B cell (primary cell): Measurements from ENCODE around the gene ARID4A. TPM values are rescaled to one million over a fixed set of nuclear protein-coding genes. Genes with fewer than 3 reads are reported as not detected.

Source experiments
- ATAC-seq: fragments of 200-7000 bp; cut with Tn5 transposase; one replicate; pipeline ENCODE4 v1.10.0; 2021; ENCODE audit warnings: low read depth, mild to moderate bottlenecking, moderate number of reproducible peaks, moderate library complexity
- CTCF ChIA-PET: fragments of 350-600 bp; sonication (Branson Sonifier 250); formaldehyde crosslinking; loops from one replicate; lab custom pipeline; 2021; ENCODE audit warnings: antibody characterized with exemption, inconsistent platforms; lab: Charles Lee
- POLR2A ChIA-PET: fragments of 350-600 bp; sonication (Branson Sonifier 250); formaldehyde crosslinking; loops from one replicate; lab custom pipeline; 2021; ENCODE audit warnings: antibody characterized with exemption; lab: Charles Lee
- DNase-seq: peaks from one replicate; pipeline ENCODE4 v3.0.0; 2013
- H2AFZ ChIP-seq: 2 replicates; pipeline ENCODE4 v1.6.1; 2012; ENCODE audit warnings: mild to moderate bottlenecking, low read depth, low read length; ENCODE audit not compliant: insufficient read depth, poor library complexity, severe bottlenecking
- H3K27ac ChIP-seq, 2 donors: 1 replicate in 1 of 2; 2 replicates in 1 of 2; pipeline ENCODE4 v1.5.1; 2012 to 2013; ENCODE audit warnings: low read length in 2 of 2, mild to moderate bottlenecking in 2 of 2, moderate library complexity in 1 of 2
- H3K27me3 ChIP-seq, 4 experiments: fragments of 200-600 bp in 1 of 4; sonication (generic) in 1 of 4; replicated peaks in 1 of 4; 1 replicate in 2 of 4; 2 replicates in 2 of 4; pipeline versions ENCODE4 v1.6.1 to v1.7.0; 2013 to 2016; ENCODE audit warnings: low read length in 3 of 4, mild to moderate bottlenecking in 2 of 4, mixed read lengths in 1 of 4, moderate library complexity in 1 of 4; ENCODE audit not compliant: insufficient read depth in 4 of 4, control insufficient read depth in 3 of 4; ENCODE audit errors: control extremely low read depth in 1 of 4
- H3K36me3 ChIP-seq, 2 experiments: replicated peaks in 1 of 2; 1 replicate in 1 of 2; 2 replicates in 1 of 2; pipeline versions ENCODE4 v1.6.1 to v1.7.1; 2013; ENCODE audit warnings: low read length in 1 of 2; ENCODE audit not compliant: insufficient read depth in 2 of 2, control insufficient read depth in 1 of 2; ENCODE audit errors: control extremely low read depth in 1 of 2, extremely low read depth in 1 of 2
- H3K4me1 ChIP-seq, 2 donors: fragments of 200-600 bp in 1 of 2; sonication (generic) in 1 of 2; 1 replicate in 1 of 2; 2 replicates in 1 of 2; pipeline versions ENCODE4 v1.5.1 to v1.6.1; 2013 to 2017; ENCODE audit warnings: low read length in 2 of 2; ENCODE audit not compliant: control insufficient read depth in 2 of 2, insufficient read depth in 2 of 2
- H3K4me2 ChIP-seq: replicated peaks from 2 replicates; pipeline ENCODE3; 2012; ENCODE audit warnings: mild to moderate bottlenecking, low read depth, low read length; ENCODE audit not compliant: poor library complexity, severe bottlenecking
- H3K4me3 ChIP-seq, 5 experiments: fragments of 200-600 bp in 1 of 5; sonication (generic) in 1 of 5; 1 replicate in 3 of 5; 2 replicates in 2 of 5; pipeline versions ENCODE4 v1.5.1 to v1.7.0; 2011 to 2016; ENCODE audit warnings: low read length in 4 of 5, mild to moderate bottlenecking in 4 of 5, low read depth in 2 of 5, control low read depth in 1 of 5, moderate library complexity in 1 of 5; ENCODE audit not compliant: insufficient read depth in 1 of 5; ENCODE audit errors: control extremely low read depth in 1 of 5, extremely low read depth in 1 of 5
- H3K79me2 ChIP-seq: fragments of 200-600 bp; sonication (generic); one replicate; pipeline ENCODE4 v1.6.0; 2016; ENCODE audit warnings: low read length; ENCODE audit not compliant: control insufficient read depth, insufficient read depth
- H3K9ac ChIP-seq: fragments of 200-600 bp; sonication (generic); 2 replicates; pipeline ENCODE4 v1.6.1; 2017; ENCODE audit warnings: mild to moderate bottlenecking, low read length, moderate library complexity
- H3K9me3 ChIP-seq, 3 donors: one replicate each; pipeline versions ENCODE4 v1.6.1 to v1.7.1; 2013; ENCODE audit warnings: low read length in 2 of 3; ENCODE audit not compliant: control insufficient read depth in 2 of 3, insufficient read depth in 1 of 3; ENCODE audit errors: control extremely low read depth in 1 of 3
- H4K20me1 ChIP-seq: 2 replicates; pipeline ENCODE4 v1.6.0; 2012; ENCODE audit warnings: mild to moderate bottlenecking, low read length; ENCODE audit not compliant: insufficient read depth, control insufficient read depth, poor library complexity, severe bottlenecking
- H3K27ac Mint-ChIP-seq: one replicate; pipeline ENCODE4 v1.8.0; 2021; ENCODE audit warnings: mixed read lengths
- H3K27me3 Mint-ChIP-seq: one replicate; pipeline ENCODE4 v1.8.0; 2021; ENCODE audit warnings: mixed read lengths
- H3K4me1 Mint-ChIP-seq: one replicate; pipeline ENCODE4 v1.8.0; 2021; ENCODE audit warnings: mixed read lengths
- H3K4me3 Mint-ChIP-seq: one replicate; pipeline ENCODE4 v1.8.0; 2021; ENCODE audit warnings: mixed read lengths
- H3K9me3 Mint-ChIP-seq: one replicate; pipeline ENCODE4 v1.8.0; 2022; ENCODE audit warnings: mixed read lengths; ENCODE audit not compliant: insufficient read depth
- CTCF ChIP-seq: fragments of 200-600 bp; IDR thresholded peaks from one replicate; pipeline ENCODE4 v1.8.0; 2022; ENCODE audit warnings: antibody characterized with exemption, mild to moderate bottlenecking
- EZH2 ChIP-seq: IDR thresholded peaks from 2 replicates; pipeline ENCODE4 v1.6.1; 2012; ENCODE audit warnings: borderline replicate concordance, low read depth, mild to moderate bottlenecking, moderate library complexity, low read length; ENCODE audit not compliant: insufficient read depth, poor library complexity, severe bottlenecking
- WGBS: methylation state at CpG from one replicate; pipeline ENCODE4 v1.1.5; 2013; ENCODE audit warnings: missing lambda C conversion rate; ENCODE audit not compliant: insufficient coverage; 5-methylcytosine and 5-hydroxymethylcytosine counted together
- intact Hi-C: fragments of 100-400 bp; cut with micrococcal nuclease; formaldehyde crosslinking; loops from one replicate; pipeline ENCODE4 v1.10.0; 2022
- polyA plus RNA-seq: library from polyadenylated mRNA; depleted of rRNA; stranded (reverse); fragments of >200 nt; gene quantifications from 2 replicates; pipeline ENCODE4 v1.2.3, GENCODE V29; 2012
- total RNA-seq, 2 donors: library from RNA; stranded (reverse); fragments of 120-200 nt in 1 of 2; gene quantifications; 1 replicate in 1 of 2; 2 replicates in 1 of 2; pipeline versions ENCODE4 v1.2.3 to v1.2.4, GENCODE V29; 2013 to 2022

ARID4A gene
- total and polyA plus RNA-seq, 2 donors (not counting 1 experiment from before 2014, with no cell fraction given) = 9.4 to 87.0 TPM

- POLR2A ChIA-PET = no interaction called here
- no peak overlapping the region for H2AFZ ChIP-seq
- DNase-seq (no peak), ATAC-seq (no peak)
- H3K27me3 Mint-ChIP-seq = no peaks in the 10 kb centered on the region
- H4K20me1 ChIP-seq = peaks cover 31% of the 10 kb centered on the region
- H3K27ac Mint-ChIP-seq = peak overlapping the region; percentile 58
- no peak overlapping the region for H3K9ac ChIP-seq
- no peak overlapping the region for H3K4me3 ChIP-seq
- peak overlapping the region in 1 of 2 donors; percentile 37 for H3K27ac ChIP-seq
- no peak overlapping the region for H3K4me2 ChIP-seq
- H3K36me3 ChIP-seq = peaks cover 15 to 46% of the 10 kb centered on the region in 2 experiments
- no peak for TF ChIP-seq CTCF
- no peak for TF ChIP-seq EZH2
- CTCF ChIA-PET = interaction anchor here (0.7 kb wide), 1 partner anchor 29 kb away, joined by 4 read pairs; no protein-coding TSS in a partner anchor
- H3K27me3 ChIP-seq = no peaks in the 10 kb centered on the region
- intact Hi-C loops = no loop called here
- H3K9me3 ChIP-seq = no peaks in the 10 kb centered on the region
- no CpG with 5 or more reads among the region's 2 CpGs for WGBS
- no peaks in the 10 kb centered on the region for H3K9me3 Mint-ChIP-seq
- no peak overlapping the region for H3K4me3 Mint-ChIP-seq
- peaks cover 2 to 11% of the 10 kb centered on the region in 2 donors for H3K4me1 ChIP-seq
- peaks cover 80% of the 10 kb centered on the region for H3K79me2 ChIP-seq
- H3K4me1 Mint-ChIP-seq = peaks cover 37% of the 10 kb centered on the region
Measured at GRCh38 chr14:58275527-58276190, 22.7 kb upstream of the ARID4A start.

GRCh38 chr14:58276208-58276607 is 22.1 kb upstream of the ARID4A start:
- H3K4me1 Mint-ChIP-seq = peaks cover 41% of the 10 kb centered on the region

More at GRCh38 chr14:58276208-58276607, 22.1 kb upstream of the ARID4A start:
- Histone ChIP-seq H3K4me2 (no peak overlapping the region), H3K27ac (peak overlapping the region in 1 of 2 donors; percentile 37), H3K27me3 (no peaks in the 10 kb centered on the region), H2AFZ (no peak overlapping the region), H3K4me3 (no peak overlapping the region), H3K9me3 (no peaks in the 10 kb centered on the region), H4K20me1 (peaks cover 31% of the 10 kb centered on the region), H3K4me1 (peaks cover 4 to 16% of the 10 kb centered on the region in 2 donors), H3K36me3 (peaks cover 15 to 41% of the 10 kb centered on the region in 2 experiments), H3K9ac (no peak overlapping the region), H3K79me2 (peaks cover 85% of the 10 kb centered on the region)
- intact Hi-C loops = no loop called here
- ATAC-seq (no peak), DNase-seq (no peak)
- TF ChIP-seq CTCF = no peak
- no CpG with 5 or more reads among the region's 1 CpG for WGBS
- ChIA-PET POLR2A (interaction anchor here (0.7 kb wide), 1 partner anchor 22 kb away, joined by 3 read pairs; no protein-coding TSS in a partner anchor), CTCF (interaction anchor here (0.7 kb wide), 1 partner anchor 30 kb away, joined by 4 read pairs; no protein-coding TSS in a partner anchor)
- H3K9me3 Mint-ChIP-seq = no peaks in the 10 kb centered on the region
- no peak overlapping the region for H3K4me3 Mint-ChIP-seq
- no peaks in the 10 kb centered on the region for H3K27me3 Mint-ChIP-seq
- no peak overlapping the region for H3K27ac Mint-ChIP-seq
